HG03460 (cell line): ENCODE results near the gene KMT2B.
A peak's percentile ranks its signal among the peaks of the same experiment; 100 is the strongest.

ENCODE experiments used
- ATAC-seq: cut with Tn5 transposase; IDR thresholded peaks from one replicate; pipeline ENCODE4 v1.9.1; 2021; ENCODE audit not compliant: unreplicated experiment

Gene KMT2B

DNA sequence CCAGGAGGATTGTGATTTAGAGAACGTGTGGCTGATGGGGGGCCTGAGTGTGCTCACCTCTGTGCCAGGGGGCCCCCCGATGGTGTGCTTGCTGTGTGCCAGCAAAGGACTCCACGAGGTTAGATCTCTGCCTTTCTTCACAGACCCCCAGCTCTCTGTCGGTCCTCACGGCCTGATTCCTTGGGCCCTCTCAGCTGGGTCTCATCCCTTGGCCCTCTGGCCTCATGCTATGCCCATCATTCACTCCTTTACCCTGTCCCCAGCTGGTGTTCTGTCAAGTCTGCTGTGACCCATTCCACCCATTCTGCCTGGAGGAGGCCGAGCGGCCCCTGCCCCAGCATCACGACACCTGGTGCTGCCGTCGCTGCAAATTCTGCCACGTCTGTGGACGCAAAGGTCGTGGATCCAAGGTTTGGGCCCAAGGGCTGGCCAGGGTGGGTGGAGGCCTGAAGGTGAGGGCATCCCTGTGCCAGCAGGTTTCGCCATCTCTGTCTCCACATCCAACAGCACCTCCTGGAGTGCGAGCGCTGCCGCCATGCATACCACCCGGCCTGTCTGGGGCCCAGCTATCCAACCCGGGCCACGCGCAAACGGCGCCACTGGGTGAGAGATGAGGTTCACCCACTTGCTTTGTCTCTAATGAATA is 7.5 kb downstream of the KMT2B start:
- ATAC-seq, result no peak

DNA sequence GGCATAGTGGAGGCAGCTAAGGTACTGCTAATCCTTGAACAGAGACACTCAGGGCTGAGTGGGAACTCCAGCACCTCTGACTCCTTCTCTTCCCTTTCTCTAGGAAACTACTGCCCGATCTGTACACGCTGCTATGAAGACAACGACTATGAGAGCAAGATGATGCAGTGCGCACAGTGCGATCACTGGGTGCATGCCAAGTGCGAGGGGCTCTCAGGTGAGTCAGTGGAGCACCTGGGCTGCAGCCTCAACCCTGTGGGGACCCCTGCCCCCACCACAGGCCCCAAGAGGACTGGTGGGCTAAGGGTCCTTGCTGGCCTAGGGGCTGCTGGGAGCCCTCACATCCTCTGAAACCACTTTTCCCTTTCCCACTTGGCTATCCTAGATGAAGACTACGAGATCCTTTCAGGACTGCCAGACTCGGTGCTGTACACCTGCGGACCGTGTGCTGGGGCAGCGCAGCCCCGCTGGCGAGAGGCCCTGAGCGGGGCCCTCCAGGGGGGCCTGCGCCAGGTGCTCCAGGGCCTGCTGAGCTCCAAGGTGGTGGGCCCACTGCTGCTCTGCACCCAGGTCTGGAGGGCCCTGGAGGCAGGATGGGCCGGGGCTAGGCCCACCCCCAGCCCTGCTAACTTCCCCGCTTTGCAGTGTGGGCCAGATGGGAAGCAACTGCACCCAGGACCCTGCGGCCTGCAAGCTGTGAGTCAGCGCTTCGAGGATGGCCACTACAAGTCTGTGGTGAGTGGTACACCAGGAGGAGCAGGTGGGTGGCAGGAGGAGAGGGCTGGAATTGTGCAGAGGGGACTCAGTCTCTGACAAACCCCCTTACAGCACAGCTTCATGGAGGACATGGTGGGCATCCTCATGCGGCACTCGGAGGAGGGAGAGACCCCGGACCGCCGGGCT is 9.5 kb downstream of the KMT2B start:
- no peak for ATAC-seq

DNA sequence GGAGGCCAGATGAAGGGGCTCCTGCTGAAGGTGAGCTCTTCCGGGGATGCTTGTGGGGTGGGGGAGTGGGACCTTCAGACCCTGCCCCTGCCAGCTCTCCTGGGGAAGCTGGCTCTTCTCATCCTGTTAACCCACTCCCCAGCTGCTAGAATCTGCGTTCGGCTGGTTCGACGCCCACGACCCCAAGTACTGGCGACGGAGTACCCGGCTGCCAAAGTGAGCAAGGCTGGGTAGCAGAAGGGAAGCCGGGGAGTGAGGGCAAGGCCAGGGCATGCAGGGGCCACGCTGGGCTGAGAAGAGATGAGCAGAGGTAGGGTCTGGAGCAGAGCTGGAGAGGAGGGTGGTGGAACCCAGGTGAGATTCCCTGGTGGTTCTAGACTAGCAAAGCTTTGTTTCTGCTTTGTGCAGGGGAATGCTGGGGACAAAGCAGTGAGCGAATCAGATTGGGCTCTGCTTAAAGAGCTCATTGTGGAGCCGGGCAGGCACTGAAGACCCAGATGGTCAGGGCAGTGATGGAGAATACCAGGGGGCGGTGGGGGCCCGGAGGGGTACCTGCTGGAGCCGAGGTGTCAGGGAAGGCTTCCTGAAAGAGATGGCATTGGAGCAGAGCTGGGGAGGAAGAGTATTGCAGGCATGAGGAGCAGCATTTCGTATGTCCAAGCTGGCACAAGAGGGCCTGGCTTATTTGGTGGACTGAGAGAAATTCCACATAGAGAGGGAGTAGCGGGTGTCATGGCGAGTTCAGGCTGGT is 10.3 kb downstream of the KMT2B start:
- no peak for ATAC-seq

DNA sequence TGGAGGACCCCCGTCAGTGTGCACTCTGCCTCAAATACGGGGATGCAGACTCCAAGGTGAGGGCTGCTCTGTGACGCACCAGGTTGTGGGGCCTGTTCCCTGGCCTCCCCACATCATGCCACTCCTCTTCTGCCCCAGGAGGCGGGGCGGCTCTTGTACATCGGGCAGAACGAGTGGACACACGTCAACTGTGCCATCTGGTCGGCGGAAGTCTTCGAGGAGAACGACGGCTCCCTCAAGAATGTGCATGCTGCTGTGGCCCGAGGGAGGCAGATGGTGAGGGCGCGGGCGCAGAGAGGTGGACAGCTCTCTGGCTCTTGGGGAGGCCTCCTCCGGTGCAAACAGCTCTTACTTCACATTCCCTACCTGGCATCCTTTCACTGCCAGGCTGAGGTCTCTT is 11.2 kb downstream of the KMT2B start:
- ATAC-seq, result no peak

DNA sequence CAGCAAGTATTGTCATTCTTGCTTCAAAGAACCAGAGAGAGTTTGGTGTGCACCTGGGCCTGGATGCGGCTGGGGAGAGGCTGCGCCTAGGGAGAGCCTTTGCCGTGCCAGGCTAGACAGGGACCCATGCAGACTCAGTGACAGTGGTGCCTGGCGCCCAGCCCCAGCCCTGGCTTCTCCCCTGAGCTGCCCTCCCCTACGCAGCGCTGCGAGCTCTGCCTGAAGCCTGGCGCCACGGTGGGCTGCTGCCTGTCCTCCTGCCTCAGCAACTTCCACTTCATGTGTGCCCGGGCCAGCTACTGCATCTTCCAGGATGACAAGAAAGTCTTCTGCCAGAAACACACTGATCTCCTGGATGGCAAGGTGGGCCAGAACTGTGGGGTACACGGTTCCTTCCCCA is 12.0 kb downstream of the KMT2B start:
- no peak for ATAC-seq

DNA sequence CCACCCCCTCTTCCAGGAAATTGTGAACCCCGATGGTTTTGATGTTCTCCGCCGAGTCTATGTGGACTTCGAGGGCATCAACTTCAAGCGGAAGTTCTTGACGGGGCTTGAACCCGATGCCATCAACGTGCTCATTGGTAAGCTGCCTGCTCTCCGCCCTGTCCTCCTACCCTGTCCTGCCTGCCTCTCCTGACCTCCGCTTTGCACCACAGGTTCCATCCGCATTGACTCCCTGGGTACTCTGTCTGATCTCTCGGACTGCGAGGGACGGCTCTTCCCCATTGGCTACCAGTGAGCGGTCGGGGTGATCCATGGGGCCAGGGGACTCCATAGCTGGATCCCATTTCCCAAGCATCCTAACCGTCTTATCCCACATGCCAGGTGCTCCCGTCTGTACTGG is 12.5 kb downstream of the KMT2B start:
- ATAC-seq, result no peak

DNA sequence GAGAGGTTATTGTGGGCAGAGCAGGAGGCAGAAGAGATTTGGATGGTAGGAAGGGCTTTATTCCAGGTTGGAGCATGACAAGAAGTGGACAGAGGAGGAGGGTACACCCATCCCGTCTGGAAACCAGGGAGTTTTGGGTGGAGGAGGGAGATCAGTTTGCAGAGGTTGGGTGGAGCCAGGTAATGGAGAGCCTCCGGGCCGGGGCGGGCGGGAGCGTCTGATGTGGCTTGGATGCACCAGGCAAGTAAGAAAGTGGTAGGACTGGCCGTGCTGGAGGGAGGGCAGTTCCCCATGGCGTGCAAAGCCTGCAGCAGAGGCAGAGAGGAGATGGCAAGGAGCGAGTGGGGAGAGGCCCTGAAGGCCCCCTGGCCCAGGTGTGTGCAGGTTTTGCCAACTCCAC is 13.6 kb downstream of the KMT2B start:
- ATAC-seq, result no peak

DNA sequence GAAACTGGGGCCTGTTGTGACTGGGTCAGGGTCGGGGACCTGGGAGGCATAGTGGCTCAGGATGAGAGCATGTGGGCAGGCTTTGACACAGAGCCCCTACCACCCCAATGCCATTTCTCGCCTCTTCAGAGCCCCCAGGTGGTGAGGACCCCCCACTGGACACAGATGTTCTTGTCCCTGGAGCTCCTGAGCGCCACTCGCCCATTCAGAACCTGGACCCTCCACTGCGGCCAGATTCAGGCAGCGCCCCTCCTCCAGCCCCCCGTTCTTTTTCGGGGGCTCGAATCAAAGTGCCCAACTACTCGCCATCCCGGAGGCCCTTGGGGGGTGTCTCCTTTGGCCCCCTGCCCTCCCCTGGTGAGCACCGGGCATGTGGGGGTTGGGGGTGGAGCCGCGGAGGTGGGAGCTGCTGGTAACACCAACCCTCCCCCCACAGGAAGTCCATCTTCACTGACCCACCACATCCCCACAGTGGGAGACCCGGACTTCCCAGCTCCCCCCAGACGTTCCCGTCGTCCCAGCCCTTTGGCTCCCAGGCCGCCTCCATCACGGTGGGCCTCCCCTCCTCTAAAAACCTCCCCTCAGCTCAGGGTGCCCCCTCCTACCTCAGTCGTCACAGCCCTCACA is 14.1 kb downstream of the KMT2B start:
- no peak for ATAC-seq

DNA sequence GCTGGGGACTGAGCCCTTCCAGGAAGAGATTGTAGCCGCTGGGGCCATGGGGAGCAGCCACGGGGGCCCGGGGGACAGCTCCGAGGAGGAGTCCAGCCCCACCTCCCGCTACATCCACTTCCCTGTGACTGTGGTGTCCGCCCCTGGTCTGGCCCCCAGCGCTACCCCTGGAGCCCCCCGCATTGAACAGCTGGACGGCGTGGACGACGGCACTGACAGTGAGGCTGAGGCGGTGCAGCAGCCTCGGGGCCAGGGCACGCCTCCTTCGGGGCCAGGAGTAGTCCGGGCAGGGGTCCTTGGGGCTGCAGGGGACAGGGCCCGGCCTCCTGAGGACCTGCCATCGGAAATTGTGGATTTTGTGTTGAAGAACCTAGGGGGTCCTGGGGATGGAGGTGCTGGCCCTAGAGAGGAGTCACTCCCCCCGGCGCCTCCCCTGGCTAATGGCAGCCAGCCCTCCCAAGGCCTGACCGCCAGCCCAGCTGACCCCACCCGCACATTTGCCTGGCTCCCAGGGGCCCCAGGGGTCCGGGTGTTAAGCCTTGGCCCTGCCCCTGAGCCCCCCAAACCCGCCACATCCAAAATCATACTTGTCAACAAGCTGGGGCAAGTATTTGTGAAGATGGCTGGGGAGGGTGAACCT is 14.9 kb downstream of the KMT2B start:
- no peak for ATAC-seq

DNA sequence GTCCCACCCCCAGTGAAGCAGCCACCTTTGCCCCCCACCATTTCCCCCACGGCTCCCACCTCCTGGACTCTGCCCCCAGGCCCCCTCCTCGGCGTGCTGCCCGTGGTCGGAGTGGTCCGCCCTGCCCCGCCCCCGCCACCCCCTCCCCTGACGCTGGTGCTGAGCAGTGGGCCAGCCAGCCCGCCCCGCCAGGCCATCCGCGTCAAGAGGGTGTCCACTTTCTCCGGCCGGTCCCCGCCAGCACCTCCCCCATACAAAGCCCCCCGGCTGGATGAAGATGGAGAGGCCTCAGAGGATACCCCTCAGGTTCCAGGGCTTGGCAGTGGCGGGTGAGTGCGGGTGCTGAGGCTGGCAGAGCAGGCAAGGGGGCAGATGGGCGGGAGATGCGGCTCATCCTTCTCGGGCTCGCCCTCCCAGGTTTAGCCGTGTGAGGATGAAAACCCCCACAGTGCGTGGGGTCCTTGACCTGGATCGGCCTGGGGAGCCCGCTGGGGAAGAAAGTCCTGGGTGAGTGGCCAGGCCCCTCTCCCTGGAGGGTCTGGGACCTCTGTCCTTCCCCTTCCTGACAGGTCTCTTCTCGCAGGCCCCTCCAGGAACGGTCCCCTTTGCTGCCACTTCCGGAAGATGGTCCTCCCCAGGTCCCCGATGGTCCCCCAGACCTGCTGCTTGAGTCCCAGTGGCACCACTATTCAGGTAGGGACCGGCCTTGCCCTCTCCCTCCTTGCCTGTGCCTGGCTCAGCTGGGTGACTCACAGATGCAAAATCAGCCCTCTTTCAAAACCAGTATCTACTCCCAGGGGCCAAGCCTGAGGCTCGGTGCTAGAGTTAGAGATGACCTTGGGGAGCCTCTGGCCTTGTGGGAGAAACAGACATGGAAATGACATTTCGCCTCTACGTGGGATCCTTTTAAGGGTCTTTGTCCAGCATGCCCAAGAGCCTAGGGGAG is 15.7 kb downstream of the KMT2B start:
- ATAC-seq, result no peak

DNA sequence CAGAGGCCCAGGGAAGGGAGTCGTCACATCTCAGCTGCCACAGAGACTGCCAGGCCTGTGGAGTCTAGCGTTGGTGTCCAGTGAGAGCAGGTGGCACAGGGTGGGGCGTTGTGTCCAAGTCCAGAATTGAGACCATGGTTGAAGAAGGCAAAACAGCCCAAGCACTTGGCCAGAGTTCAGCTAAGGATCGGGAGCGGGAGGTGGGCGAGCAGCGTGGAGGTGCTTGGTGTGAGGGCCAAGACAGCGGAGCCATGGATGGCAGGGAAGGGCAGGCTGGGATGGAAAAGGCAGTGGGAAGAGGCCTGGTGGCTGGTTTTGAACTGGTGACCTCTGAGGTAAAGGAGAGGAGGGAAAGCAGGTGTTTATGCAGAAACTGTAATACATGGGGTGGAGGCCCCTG is 16.5 kb downstream of the KMT2B start:
- ATAC-seq, result no peak

DNA sequence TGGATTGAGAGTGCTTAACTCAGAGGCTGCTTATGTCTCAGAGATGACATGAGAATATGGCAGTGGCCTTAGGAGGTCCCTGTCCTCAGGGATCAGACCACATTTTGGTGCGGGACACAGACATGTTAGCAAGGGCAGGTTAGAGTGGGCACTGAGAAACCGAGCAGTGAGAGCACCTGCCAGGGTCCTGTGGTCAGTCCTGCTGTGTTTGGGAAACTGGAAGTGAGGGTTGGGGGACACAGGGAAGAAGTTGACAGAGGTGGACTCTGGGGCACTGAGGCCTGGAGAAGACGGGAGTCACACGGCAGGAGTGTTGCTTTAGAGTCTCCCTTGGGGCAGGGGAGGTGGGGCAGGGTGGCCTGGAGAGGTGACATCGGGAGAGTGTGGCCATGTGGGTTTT is 17.1 kb downstream of the KMT2B start:
- no peak for ATAC-seq

DNA sequence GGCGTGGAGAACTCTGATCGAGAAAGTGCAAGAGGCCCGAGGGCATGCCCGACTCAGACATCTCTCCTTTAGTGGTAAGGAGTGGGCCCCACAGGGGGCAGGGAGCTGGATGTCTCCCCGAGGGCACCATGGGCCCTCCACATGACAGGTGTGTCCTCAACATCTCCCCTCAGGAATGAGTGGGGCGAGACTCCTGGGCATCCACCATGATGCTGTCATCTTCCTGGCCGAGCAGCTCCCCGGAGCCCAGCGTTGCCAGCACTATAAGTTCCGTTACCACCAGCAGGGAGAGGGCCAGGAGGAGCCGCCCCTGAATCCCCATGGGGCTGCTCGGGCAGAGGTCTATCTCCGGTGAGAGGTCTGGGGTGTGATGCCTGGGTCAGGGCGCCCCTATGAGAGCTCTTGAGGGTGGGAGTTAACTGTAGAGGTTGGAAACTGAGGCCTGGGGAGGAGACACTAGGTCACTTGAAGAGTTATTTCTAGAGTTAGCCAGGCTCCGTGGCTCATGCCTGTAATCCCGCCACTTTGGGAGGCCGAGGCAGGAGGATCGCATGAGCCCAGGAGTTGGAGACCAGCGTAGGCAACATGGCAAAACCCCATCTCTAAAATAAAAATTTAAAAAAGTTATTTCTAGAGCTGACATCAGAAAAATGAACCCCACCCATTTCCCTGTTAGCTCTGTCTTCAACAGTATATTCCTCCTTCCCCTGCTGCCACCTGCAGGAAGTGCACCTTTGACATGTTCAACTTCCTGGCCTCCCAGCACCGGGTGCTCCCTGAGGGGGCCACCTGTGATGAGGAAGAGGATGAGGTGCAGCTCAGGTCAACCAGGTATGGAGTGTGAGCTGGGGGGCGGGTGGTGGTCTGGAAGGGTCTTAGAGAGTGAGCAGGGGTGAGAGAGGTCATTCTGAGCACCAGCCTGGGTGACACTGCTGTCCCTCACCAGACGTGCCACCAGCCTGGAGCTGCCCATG is 19.4 kb downstream of the KMT2B start:
- ATAC-seq, result no peak

DNA sequence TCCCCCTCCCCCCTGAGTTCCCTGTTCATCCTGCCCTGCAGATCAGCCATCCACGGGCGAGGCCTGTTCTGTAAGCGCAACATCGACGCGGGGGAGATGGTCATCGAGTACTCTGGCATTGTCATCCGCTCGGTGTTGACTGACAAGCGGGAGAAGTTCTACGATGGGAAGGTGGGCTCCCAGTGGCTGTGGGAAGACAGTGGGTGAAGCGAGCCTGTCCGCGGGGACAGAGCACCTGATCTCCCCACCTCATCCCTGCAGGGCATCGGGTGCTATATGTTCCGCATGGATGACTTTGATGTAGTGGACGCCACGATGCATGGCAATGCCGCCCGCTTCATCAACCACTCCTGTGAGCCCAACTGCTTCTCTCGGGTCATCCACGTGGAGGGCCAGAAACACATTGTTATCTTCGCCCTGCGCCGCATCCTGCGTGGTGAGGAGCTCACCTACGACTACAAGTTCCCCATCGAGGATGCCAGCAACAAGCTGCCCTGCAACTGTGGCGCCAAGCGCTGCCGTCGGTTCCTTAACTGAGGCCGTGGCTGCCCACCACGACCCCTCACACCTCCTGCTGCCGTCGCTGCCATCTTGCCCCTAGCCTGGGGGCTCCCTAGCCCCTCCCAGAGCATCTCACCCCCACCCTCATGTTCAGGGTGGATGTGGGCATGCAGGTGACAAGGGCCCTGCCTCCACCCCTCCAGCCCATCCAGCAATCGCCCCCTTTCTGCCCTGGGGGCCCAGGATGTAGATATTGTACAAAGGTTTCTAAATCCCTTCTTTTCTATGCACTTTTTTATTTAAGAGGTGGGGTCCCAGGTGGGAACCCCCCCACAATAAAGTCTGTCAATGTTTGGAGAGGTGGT is 20.5 kb downstream of the KMT2B start:
- ATAC-seq, result no peak

DNA sequence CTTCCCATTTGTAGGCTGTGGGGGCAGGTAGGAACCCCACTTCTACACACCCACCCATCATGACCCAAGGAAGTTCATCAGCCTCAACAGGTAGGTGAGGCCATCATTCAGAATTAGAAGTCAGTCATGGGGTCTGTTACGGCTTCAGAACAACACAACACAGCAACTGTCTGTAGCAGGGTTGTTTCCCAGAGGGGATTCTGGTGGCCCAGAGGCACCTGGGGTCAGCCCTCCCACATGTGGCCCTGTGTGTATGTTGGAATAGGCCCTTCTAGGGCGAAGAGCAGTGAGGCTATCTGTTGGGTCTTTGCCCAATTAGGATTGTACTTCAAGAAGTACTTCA is 21.1 kb downstream of the KMT2B start:
- ATAC-seq, result no peak

DNA sequence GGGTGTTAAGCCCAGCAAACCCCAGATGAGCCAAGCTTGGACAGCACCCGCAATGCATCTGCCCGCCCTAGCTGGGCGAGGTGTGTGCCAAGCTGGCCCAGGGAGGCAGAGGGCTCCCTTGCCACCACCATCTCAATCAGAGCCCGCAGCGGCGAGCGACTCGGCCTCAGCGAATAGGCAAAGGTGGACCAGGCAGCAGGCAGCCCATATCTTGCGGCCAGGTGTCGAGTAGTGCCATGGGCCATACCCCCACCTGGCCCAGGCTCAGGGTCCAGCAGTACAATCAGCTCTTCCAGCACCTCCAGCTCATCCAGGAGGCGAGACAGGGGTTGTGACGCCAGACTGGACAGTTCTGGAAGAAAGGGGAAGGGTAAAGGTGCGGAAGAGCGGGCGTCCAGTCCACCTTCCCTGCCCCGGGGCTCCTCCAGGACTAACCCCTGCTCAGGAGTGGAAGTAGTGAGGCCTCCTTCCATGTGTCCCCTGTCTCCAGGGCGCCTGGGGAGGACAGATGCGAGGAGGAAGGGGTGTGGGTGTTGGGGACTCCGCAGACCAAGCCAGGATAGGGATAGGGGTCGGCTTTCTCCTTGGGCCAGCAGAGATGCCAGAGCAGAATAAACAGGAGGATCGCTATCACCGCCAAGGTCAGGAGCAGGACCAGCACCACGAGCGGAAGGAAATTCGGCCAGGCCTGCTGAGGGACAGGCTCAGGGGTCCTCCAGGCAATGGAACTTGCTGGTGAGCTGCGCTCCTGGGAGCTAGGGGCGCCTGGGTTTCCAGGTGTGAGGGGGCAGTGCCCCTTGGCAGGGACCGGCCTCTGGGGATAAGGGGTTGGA is 21.7 kb downstream of the KMT2B start:
- no peak for ATAC-seq

DNA sequence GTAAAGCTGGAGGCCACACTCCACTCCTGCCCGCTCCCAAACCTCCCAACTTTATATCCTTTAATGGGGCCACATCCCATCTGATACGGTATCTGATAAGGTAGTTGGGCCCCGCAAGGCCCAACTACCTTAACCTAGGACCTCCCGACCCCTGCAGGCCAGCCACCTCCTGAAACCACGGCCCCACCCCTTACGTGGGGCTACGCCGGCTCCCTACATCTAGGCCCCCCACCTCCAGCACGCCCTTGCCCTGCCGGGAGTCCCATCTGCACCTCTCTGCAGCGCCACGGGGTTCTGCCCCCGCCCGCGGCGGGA is 22.3 kb downstream of the KMT2B start:
- ATAC-seq, result peak; percentile 17
